Psoas muscle (tissue), 8 donors: ENCODE data around the gene FIGNL1. TPM values are rescaled to one million over a fixed set of nuclear protein-coding genes. Genes with fewer than 3 reads are reported as not detected.

Experiments
- ATAC-seq, 4 donors: fragments of 200-7000 bp; cut with Tn5 transposase; one replicate each; pipeline ENCODE4 v1.9.1; 2020; ENCODE audit warnings: moderate library complexity in 3 of 4, mild to moderate bottlenecking in 2 of 4
- DNase-seq, 2 donors: peaks; one replicate each; pipeline ENCODE4 v3.0.0-alpha.2; 2020
- H3K27ac ChIP-seq: fragments of 200-600 bp; one replicate; pipeline ENCODE4 v1.8.0; 2022
- H3K27me3 ChIP-seq, 3 donors: fragments of 200-600 bp in 1 of 3; one replicate each; pipeline versions ENCODE4 v1.6.1 to v1.8.0; 2013 to 2022; ENCODE audit warnings: low read length in 2 of 3, mild to moderate bottlenecking in 2 of 3, moderate library complexity in 1 of 3; ENCODE audit not compliant: insufficient read depth in 3 of 3
- H3K36me3 ChIP-seq, 2 donors: fragments of 200-600 bp in 1 of 2; one replicate each; pipeline versions ENCODE4 v1.6.1 to v1.8.0; 2013 to 2022; ENCODE audit warnings: low read depth in 1 of 2, mild to moderate bottlenecking in 1 of 2, moderate library complexity in 1 of 2; ENCODE audit not compliant: insufficient read depth in 1 of 2
- H3K4me1 ChIP-seq: fragments of 200-600 bp; one replicate; pipeline ENCODE4 v1.8.0; 2022
- H3K4me3 ChIP-seq: fragments of 200-600 bp; one replicate; pipeline ENCODE4 v1.8.0; 2022; ENCODE audit warnings: mild to moderate bottlenecking
- H3K9me3 ChIP-seq: fragments of 200-600 bp; one replicate; pipeline ENCODE4 v1.8.0; 2022
- CTCF ChIP-seq: fragments of 200-600 bp; IDR thresholded peaks from one replicate; pipeline ENCODE4 v1.8.0; 2022; ENCODE audit warnings: antibody characterized with exemption
- WGBS, 3 donors: extraction: QIAGEN DNeasy Blood & Tissue Kit; methylation state at CpG; one replicate each; pipeline versions ENCODE4 v1.1.6 to v1.1.7; 2013; 5-methylcytosine and 5-hydroxymethylcytosine counted together
- intact Hi-C, 2 donors: fragments of 100-400 bp; cut with DNase I; formaldehyde crosslinking; loops; one replicate each; pipeline versions ENCODE4 v1.11.0 to v1.14.2; 2022
- polyA plus RNA-seq, 3 donors: library from polyadenylated mRNA; stranded (reverse); fragments of 200-250 nt; gene quantifications; one replicate each; pipeline ENCODE4 v1.2.3, GENCODE V29; 2013
- total RNA-seq, 4 donors: library from RNA; stranded (reverse); fragmentation: NEBNext Ultra II Directional in 2 of 4; extraction: Animal tissue kit (Norgen Biotek cat#: 25700) in 2 of 4; gene quantifications; one replicate each; pipeline versions ENCODE4 v1.2.1 to v1.2.4, GENCODE V29; 2021 to 2023
- donor health status: healthy with polysubstance abuse.
- donor health status: DM: no; HTN: no; CAD: no; lungs with moderate emphysema.
- donor health status: Bipolar disorder and iron deficiency.
- donor health status: healthy.
- donor health status: DM: yes; HTN: yes; CAD: no.
- donor health status: DM: no; HTN: no; CAD: no.
- donor health status: DM: no; HTN: no; CAD: no.
- donor health status: DM: yes; HTN: yes; CAD: no.

FIGNL1 gene
- total and polyA plus RNA-seq, 7 donors, result 2.7 to 13.4 (median 7.9) TPM

GRCh38 chr7:50397320-50397970 is 52.7 kb downstream of the FIGNL1 start:
- H3K9me3 ChIP-seq, result no peaks in the 10 kb centered on the region
- DNase-seq, result no peak
- peaks cover 2 to 33% (median 3%) of the 10 kb centered on the region in 3 donors for H3K27me3 ChIP-seq
- no peak for ATAC-seq
- TF ChIP-seq CTCF, result no peak
- H3K36me3 ChIP-seq, result no peaks in the 10 kb centered on the region
- H3K4me3 ChIP-seq, result no peak overlapping the region
- intact Hi-C loops, result no loop called here
- H3K4me1 ChIP-seq, result no peaks in the 10 kb centered on the region
- 73 to 74% (median 74%) methylated on average over 2 of the region's 2 CpGs for WGBS, 3 donors
- H3K27ac ChIP-seq, result no peak overlapping the region

- 73 to 86% (median 85%) methylated on average over 2 of the region's 2 CpGs for WGBS, 3 donors
- DNase-seq (no peak), ATAC-seq (no peak)
- TF ChIP-seq CTCF, result no peak
- Histone ChIP-seq H3K4me1 (no peaks in the 10 kb centered on the region), H3K9me3 (no peaks in the 10 kb centered on the region), H3K27me3 (peaks cover 2 to 30% (median 3%) of the 10 kb centered on the region in 3 donors), H3K36me3 (no peaks in the 10 kb centered on the region), H3K27ac (no peak overlapping the region), H3K4me3 (no peak overlapping the region)
- intact Hi-C loops, result no loop called here
Observed at GRCh38 chr7:50396856-50397255, 53.3 kb downstream of the FIGNL1 start.

GRCh38 chr7:50394315-50394714 is 55.8 kb downstream of the FIGNL1 start:
- no peaks in the 10 kb centered on the region for H3K36me3 ChIP-seq
- no peak overlapping the region for H3K4me3 ChIP-seq
- no peak for DNase-seq
- ATAC-seq, result no peak
- no peaks in the 10 kb centered on the region for H3K4me1 ChIP-seq
- H3K9me3 ChIP-seq, result no peaks in the 10 kb centered on the region
- peaks cover 0 to 8% (median 2%) of the 10 kb centered on the region in 3 donors for H3K27me3 ChIP-seq
- H3K27ac ChIP-seq, result no peak overlapping the region
- TF ChIP-seq CTCF, result no peak
- WGBS, 3 donors, result 81 to 100% (median 95%) methylated on average over 1 of the region's 1 CpG
- intact Hi-C loops, result no loop called here

Other genes starting within 250 kb of the FIGNL1 start
- 1 to 10 TPM; 1.1 to 2.0 (median 1.6) TPM for gene IKZF1, start 145.6 kb downstream of the FIGNL1 start, total RNA-seq
- under 1 TPM; 0.18 to 0.37 (median 0.26) TPM for gene IKZF1, start 145.6 kb downstream of the FIGNL1 start, polyA plus RNA-seq
- gene DDC, start 115.1 kb upstream of the FIGNL1 start, total RNA-seq, result 1 to 10 TPM in 2 of 4 donors, under 1 TPM in 2; 0.40 to 1.7 (median 1.0) TPM
- gene DDC, start 115.1 kb upstream of the FIGNL1 start, polyA plus RNA-seq, result under 1 TPM; 0.10 to 0.69 (median 0.44) TPM